LoVo (cell line): Measurements from ENCODE around the gene CEP135.
"Not testable (repeated sequence)": the region's sequence is repeated elsewhere in the genome, so short reads cannot be mapped to it uniquely, and the experiment has no call there.

Experiments
- DNase-seq: peaks from one replicate; pipeline ENCODE4 v3.0.0-alpha.2; 2016; ENCODE audit warnings: low spot score

Gene CEP135

GRCh38 chr4:55947254-55947882 is 1.4 kb upstream of the CEP135 start:
- no peak for DNase-seq

DNA sequence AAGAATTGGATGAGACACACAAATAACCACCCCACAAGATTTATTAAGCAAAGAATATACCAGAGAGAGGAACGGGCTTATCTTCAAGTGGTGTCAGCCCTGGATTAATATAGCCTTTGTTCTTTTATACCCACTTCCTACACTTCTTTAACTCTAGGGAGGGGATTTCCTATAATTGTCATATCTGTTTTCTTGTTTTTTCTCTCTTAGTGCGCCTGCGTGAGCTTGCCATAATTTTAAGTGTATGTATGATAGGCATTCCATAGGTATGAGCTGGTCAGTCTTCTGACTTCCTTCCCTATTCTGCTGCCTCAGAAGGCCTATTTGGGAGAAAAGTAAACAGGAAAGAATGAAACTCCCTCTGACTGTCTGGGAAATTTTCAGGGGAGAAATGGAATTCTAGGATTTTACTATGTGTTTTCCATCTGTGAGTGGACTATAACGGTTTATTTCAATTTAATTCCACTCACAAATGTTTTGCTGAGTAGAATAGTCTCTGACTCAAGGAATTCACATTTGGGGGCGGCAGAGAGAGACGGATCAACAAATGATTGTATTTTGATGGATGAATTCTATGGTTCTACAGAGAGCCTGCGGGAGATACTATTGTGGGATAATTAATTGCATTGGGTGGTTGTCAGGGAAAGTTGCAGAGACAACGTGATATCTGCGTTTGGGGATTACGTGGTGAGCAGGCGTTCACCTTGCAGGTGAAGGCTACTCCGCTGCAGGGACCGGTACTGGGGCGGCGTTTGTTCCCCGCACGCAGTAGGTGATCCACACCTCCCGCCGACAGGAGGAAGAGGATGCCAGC is 626 bp upstream of the CEP135 start:
- DNase-seq, result peak; percentile 81

- DNase-seq, result no peak
Observed at GRCh38 chr4:55949482-55949802, 697 bp downstream of the CEP135 start.

DNA sequence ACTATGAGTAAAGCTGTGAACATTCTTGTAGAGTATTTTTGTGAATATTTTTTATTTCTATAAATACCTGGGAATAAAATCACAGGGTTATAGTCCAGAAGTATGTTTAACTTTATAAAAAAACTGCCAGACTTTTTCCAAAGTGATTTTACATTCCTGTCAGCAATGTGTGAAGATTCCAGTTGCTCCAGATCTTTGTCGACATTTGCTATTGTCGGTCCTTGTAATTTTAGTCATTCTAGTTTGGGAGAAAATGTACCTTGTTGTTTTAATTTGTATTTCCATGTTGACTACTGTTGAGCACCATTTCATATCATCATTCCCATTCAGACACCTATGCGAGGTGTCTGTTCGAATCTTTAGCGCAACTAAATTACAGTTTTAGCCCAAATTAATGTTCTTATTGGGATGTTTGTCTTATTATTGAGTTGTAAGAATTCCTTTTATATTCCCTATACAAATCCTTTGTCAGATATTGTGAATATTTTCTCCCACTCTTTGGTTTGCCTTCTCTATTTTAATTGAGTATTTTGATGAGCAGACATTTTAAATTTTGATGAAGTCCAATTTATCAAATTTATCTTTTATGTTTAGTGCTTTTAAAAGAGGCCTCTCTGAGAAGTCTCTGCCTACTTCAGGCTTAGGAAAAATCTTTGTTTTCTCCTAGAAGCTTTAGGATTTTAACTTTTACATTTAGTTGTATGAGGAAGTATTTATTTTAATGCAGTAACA is 2.6 kb downstream of the CEP135 start:
- no peak for DNase-seq

DNA sequence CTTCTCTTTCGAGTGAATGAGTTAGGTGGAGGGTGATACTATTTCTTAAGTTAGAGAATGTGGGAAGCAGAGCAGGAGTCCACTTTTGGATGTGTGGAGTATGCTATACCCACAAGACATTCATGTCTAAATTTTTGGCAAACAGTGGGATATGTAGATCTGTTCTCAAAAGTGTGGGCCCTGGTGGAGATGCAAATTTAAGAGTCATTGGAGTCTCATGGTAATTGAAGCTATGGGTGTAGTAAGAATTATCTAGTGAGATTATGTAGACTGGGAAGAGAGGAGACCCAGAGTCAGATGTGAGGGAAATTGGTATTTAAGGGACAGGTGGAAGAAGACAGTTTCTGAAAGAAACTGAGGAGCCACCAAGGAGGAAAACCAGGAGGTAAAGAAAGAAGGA is 7.0 kb downstream of the CEP135 start:
- no peak for DNase-seq

GRCh38 chr4:55959655-55960054 is 10.9 kb downstream of the CEP135 start:
- no peak for DNase-seq

DNA sequence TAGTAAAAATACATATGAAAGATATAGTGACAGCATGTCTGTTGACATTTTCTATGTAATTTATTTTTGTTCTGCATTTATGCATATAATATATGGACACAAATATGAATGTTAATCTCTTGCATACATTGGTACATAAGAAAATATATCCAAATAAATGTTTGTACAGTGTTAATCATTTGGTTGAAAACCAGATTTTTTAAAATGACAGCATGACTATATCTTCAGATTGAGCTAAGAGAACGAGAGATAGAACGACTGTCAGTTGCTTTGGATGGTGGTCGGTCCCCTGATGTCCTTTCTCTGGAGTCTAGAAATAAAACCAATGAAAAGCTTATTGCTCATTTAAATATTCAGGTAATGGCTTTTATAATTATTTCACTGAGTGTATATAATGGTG is 15.3 kb downstream of the CEP135 start:
- DNase-seq, result no peak

DNA sequence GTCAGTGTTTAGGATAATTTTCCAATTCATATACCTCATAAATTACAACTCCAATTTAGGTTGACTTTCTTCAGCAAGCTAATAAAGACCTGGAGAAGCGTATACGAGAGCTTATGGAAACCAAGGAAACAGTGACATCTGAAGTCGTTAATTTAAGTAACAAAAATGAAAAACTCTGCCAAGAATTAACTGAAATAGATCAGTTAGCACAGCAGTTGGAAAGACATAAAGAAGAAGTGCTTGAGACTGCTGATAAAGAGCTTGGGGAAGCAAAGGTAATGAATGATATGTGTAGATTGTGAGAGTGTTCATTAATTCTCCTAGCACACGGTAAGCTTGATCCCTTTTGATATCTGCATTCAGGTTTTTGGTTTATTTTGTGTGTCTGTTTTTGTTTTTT is 16.8 kb downstream of the CEP135 start:
- DNase-seq, result no peak

DNA sequence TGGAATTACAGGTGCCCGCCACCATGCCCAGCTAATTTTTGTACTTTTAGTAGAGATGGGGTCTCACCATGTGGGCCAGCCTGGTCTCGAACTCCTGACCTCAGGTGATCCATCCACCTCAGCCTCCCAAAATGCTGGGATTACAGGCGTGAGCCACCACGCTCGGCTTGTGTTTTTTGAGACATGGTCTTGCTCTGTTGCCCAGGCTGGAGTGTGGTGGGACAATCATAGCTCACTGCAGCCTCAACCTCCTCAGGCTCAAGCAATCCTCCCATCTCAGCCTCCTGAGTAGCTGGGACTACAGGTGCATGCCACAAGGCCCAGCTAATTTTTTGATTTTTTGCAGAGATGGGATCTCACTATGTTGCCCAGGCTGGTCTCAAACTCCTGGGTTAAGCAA is 17.6 kb downstream of the CEP135 start:
- DNase-seq, result not testable (repeated sequence)

- DNase-seq, result no peak
Observed at GRCh38 chr4:55967376-55967775, 18.6 kb downstream of the CEP135 start.

DNA sequence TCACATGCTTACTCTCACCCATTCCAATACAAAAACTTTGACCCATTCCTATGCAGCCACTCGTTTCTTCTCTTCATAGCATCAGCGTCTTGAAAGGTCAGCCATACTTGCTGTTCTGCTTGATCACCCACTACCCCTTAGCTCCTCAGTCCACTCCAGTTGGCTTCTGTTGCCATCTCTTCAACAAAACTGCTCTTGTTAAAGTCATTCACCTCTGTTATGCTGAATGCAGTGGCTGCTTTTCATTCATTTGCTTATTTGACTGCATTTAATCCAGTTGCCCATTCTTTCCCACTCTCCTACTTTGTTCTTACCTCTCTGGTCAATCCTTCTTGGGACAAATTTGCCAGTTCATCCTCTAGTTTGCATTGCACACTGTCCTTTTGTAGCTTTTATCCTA is 24.9 kb downstream of the CEP135 start:
- DNase-seq, result no peak

- no peak for DNase-seq
Observed at GRCh38 chr4:55977811-55978210, 29.1 kb downstream of the CEP135 start.

- no peak for DNase-seq
Observed at GRCh38 chr4:55979562-55979961, 30.8 kb downstream of the CEP135 start.

GRCh38 chr4:55980725-55981124 is 32.0 kb downstream of the CEP135 start:
- DNase-seq, result no peak

GRCh38 chr4:55982976-55983375 is 34.2 kb downstream of the CEP135 start:
- DNase-seq, result no peak

- DNase-seq, result no peak
Observed at GRCh38 chr4:55989766-55990165, 41.0 kb downstream of the CEP135 start.

GRCh38 chr4:55993994-55994663 is 45.4 kb downstream of the CEP135 start:
- DNase-seq, result no peak

GRCh38 chr4:55996646-55997045 is 47.9 kb downstream of the CEP135 start:
- no peak for DNase-seq

DNA sequence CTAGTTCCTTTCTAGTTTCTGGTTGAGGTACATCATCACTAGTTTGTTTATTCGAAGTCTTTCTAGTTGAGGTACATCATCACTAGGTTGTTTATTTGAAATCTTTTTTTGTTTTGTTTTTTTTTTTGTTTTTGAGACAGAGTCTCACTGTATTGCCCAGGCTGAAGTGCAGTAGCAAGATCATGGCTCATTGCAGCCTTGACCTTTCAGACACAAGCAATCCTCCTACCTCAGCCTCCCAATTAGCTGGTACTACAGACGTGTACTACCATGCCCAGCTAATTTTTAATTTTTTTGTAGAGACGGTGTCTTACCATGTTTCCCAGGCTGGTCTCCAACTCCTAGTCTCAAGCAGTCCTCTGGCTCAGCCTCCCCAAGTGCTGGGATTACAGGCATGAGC is 54.9 kb downstream of the CEP135 start:
- no peak for DNase-seq

- DNase-seq, result no peak
Observed at GRCh38 chr4:56004235-56004634, 55.5 kb downstream of the CEP135 start.

DNA sequence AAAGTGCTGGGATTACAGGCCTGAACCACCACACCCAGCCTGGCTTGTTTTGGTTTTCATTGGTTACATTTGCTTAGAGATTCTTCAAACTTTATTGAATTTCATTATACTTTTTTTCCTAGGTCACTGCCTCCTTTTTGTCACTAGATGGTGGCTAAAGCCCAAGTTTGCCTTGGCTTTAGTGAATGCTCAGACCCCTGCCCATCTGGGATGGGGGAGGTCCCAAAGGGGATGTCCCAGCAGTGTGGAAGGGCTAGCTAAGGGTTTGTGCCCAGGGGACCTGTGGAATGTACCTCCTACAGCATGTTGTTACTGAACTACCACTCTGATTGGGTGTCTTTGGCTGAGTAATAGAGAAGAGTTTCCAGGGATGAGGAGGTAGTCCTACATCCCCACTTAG is 58.4 kb downstream of the CEP135 start:
- DNase-seq, result no peak

DNA sequence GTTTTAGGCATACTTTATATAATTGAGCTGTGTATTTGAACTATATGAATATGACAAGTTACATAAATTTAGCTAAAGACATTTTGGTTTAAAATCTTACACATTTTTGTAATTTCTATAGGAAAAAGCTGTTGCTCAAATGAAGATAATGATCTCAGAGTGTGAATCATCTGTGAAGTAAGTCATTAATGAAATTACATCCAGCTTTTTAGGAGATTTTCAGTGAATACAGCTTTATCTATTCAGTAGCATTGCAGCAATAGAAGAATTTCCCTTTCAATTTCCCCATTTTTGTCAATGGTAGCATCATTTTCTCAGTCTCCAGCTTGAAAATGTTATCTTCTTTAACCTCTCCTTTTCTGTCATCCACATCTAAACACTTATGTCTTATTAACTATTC is 59.5 kb downstream of the CEP135 start:
- DNase-seq, result no peak

- DNase-seq, result no peak
Observed at GRCh38 chr4:56026596-56026995, 77.9 kb downstream of the CEP135 start.
